Measurements from ENCODE around the gene RPF1. TPM values are rescaled to one million over a fixed set of nuclear protein-coding genes. Genes with fewer than 3 reads are reported as not detected.

The RPF1 gene
- polyA plus RNA-seq, 2 of the 4 experiments (the other 2 are of a cell fraction): 28.2 to 49.8 TPM

GRCh38 chr1:84524590-84524989 is 45.5 kb downstream of the RPF1 start:
- Histone ChIP-seq H3K4me2 (no peak overlapping the region), H3K9me3 (no peaks in the 10 kb centered on the region), H3K4me1 (no peaks in the 10 kb centered on the region), H3K27ac (no peak overlapping the region), H3K4me3 (no peak overlapping the region)
- no peak for ATAC-seq
- CTCF ChIA-PET: no interaction called here
- no peak for DNase-seq (ENCODE audit: low read depth in 1 of 2, low spot score in 1 of 2)
- POLR2A ChIA-PET: no interaction called here
- no peak for TF ChIP-seq GATA3 (IDR thresholded peaks at IDR 0.05; ENCODE audit: borderline replicate concordance)
- no peak for TF ChIP-seq EP300 (IDR thresholded peaks at IDR 0.05)
- no peak for TF ChIP-seq USF2 (IDR thresholded peaks at IDR 0.05)
- no peak for TF ChIP-seq CHD4 (IDR thresholded peaks at IDR 0.05; ENCODE audit: borderline replicate concordance)
- FAIRE-seq: no peak

GRCh38 chr1:84525779-84526178 is 46.7 kb downstream of the RPF1 start:
- 100% methylated on average over 1 of the region's 1 CpG for WGBS (ENCODE audit: missing lambda C conversion rate)
- no peaks in the 10 kb centered on the region for H3K9me3 ChIP-seq
- H3K4me1 ChIP-seq: no peaks in the 10 kb centered on the region
- POLR2A ChIA-PET: no interaction called here
- CTCF ChIA-PET: interaction anchor here (0.5 to 1.9 kb wide), 2 partner anchors 95 to 134 kb away, joined by 3 to 4 read pairs; no protein-coding TSS in a partner anchor
- no peak overlapping the region for H3K27ac ChIP-seq
- H3K4me2 ChIP-seq: no peak overlapping the region
- FAIRE-seq: no peak
- no peak for DNase-seq (ENCODE audit: low read depth in 1 of 2, low spot score in 1 of 2)
- H3K4me3 ChIP-seq: no peak overlapping the region
- TF ChIP-seq ZNF302 (CRISPR knock-in tag; IDR thresholded peaks at IDR 0.05): no peak
- no peak for TF ChIP-seq BHLHE40 (IDR thresholded peaks at IDR 0.05; ENCODE audit: low read depth, low read length)
- no peak for TF ChIP-seq MAX (IDR thresholded peaks at IDR 0.05)
- no peak for TF ChIP-seq CHD4 (IDR thresholded peaks at IDR 0.05; ENCODE audit: borderline replicate concordance)
- TF ChIP-seq TP53 (CRISPR knock-in tag; IDR thresholded peaks at IDR 0.05): no peak
- no peak for ATAC-seq

GRCh38 chr1:84538599-84538998 is 59.5 kb downstream of the RPF1 start:
- POLR2A ChIA-PET: no interaction called here
- Histone ChIP-seq H3K4me3 (no peak overlapping the region), H3K4me1 (peaks cover 11% of the 10 kb centered on the region; the same call in 1 of the 3 replicates), H3K9me3 (no peaks in the 10 kb centered on the region), H3K27ac (no peak overlapping the region), H3K4me2 (no peak overlapping the region)
- CTCF ChIA-PET: no interaction called here
- no peak for TF ChIP-seq ELK1 (IDR thresholded peaks at IDR 0.05; ENCODE audit: low read depth, low read length)
- TF ChIP-seq MAFK (IDR thresholded peaks at IDR 0.05; ENCODE audit: partially characterized antibody): no peak
- TF ChIP-seq ZFP36 (IDR thresholded peaks at IDR 0.05; ENCODE audit: borderline replicate concordance, partially characterized antibody): no peak
- no peak for TF ChIP-seq CTCF (IDR thresholded peaks at IDR 0.05)
- FAIRE-seq (no peak), DNase-seq (ENCODE audit: low read depth in 1 of 2, low spot score in 1 of 2) (no peak), ATAC-seq (no peak)

GRCh38 chr1:84539972-84540371 is 60.9 kb downstream of the RPF1 start:
- CTCF ChIA-PET: interaction anchor here (0.9 kb wide), 1 partner anchor 44 kb away, joined by 3 read pairs; no protein-coding TSS in a partner anchor
- Histone ChIP-seq H3K27ac (no peak overlapping the region), H3K4me2 (peak overlapping the region; percentile 43; the same call in 2 of the 3 replicates)

More at GRCh38 chr1:84539972-84540371, 60.9 kb downstream of the RPF1 start:
- ATAC-seq (no peak), DNase-seq (ENCODE audit: low read depth in 1 of 2, low spot score in 1 of 2) (peak in 1 of 2 experiments; percentile 7), FAIRE-seq (no peak)
- POLR2A ChIA-PET: interaction anchor here (0.9 kb wide), 1 partner anchor 34 kb away, joined by 3 read pairs; the partner anchor contains the start of genes GNG5 and SPATA1
- H3K4me1 ChIP-seq: peaks cover 11% of the 10 kb centered on the region; the same call in 1 of the 3 replicates
- no peak for TF ChIP-seq HDAC2 (IDR thresholded peaks at IDR 0.05)
- TF ChIP-seq FOSL2 (IDR thresholded peaks at IDR 0.05): no peak
- TF ChIP-seq FOSL2 (CRISPR knock-in tag; IDR thresholded peaks at IDR 0.05): peak; percentile 48
- TF ChIP-seq HES2 (IDR thresholded peaks at IDR 0.05): no peak
- no peak for TF ChIP-seq RFX5 (IDR thresholded peaks at IDR 0.05)
- no peak for TF ChIP-seq ZFP36 (IDR thresholded peaks at IDR 0.05; ENCODE audit: borderline replicate concordance, partially characterized antibody)
- TF ChIP-seq POLR2A (IDR thresholded peaks at IDR 0.05; ENCODE audit: low read length): no peak
- TF ChIP-seq HMGXB4 (CRISPR knock-in tag; IDR thresholded peaks at IDR 0.05; ENCODE audit: borderline replicate concordance): no peak
- TF ChIP-seq MAX (IDR thresholded peaks at IDR 0.05): no peak
- no peak for TF ChIP-seq BCL3 (IDR thresholded peaks at IDR 0.05)
- 0 out of 2 replicates have a peak, but pooled peaks have one; percentile 23 for TF ChIP-seq JUNB (IDR thresholded peaks at IDR 0.05)
- TF ChIP-seq NPAS2 (CRISPR knock-in tag; IDR thresholded peaks at IDR 0.05; ENCODE audit: borderline replicate concordance): no peak
- no peak overlapping the region for H3K4me3 ChIP-seq
- no peaks in the 10 kb centered on the region for H3K9me3 ChIP-seq
- 13% methylated on average over 3 of the region's 3 CpGs for WGBS (ENCODE audit: missing lambda C conversion rate)
